GM19324 (cell line): ENCODE measurements around the gene VWDE.

Experiments
- ATAC-seq: cut with Tn5 transposase; IDR thresholded peaks from one replicate; pipeline ENCODE4 v1.9.1; 2021; ENCODE audit warnings: mild to moderate bottlenecking, moderate library complexity; ENCODE audit not compliant: unreplicated experiment, low FRiP score

Gene VWDE

GRCh38 chr7:12296051-12296570 is 107.6 kb downstream of the VWDE start:
- ATAC-seq = no peak

- no peak for ATAC-seq
These were observed 109.0 kb downstream of the VWDE start for GRCh38 chr7:12294701-12295100.

GRCh38 chr7:12291870-12292269 is 111.8 kb downstream of the VWDE start:
- no peak for ATAC-seq

GRCh38 chr7:12290761-12291160 is 112.9 kb downstream of the VWDE start:
- no peak for ATAC-seq

GRCh38 chr7:12289996-12290395 is 113.7 kb downstream of the VWDE start:
- ATAC-seq = no peak

GRCh38 chr7:12287901-12288300 is 115.8 kb downstream of the VWDE start:
- ATAC-seq = no peak

GRCh38 chr7:12281038-12281437 is 122.6 kb downstream of the VWDE start:
- no peak for ATAC-seq
